ENCODE results near the gene CCNJL. TPM values are rescaled to one million over a fixed set of nuclear protein-coding genes. Genes with fewer than 3 reads are reported as not detected.

The CCNJL gene
- total and polyA plus RNA-seq, 2 experiments from 2014 or later: 28.4 to 29.2 TPM

DNA sequence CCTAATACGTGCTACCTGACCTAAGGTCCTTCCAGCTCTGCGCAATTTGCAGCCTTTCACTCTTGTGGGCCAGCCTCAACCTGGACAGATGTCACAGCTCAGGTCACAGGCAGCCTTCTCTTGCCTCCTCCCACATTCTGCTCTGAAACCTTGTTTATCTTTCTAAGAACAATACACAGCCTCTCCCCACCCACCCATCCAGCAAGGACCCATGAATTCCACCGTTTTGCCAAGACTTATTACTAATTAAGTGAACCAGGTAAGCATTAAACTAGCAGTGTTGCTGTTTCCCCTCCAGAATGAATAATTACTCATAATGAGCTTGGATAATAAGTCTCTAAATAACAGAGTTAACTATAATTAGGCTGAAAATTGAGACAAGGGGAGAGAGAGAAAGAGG, 72.0 kb downstream of the CCNJL start (continued):
- no peak for TF ChIP-seq EZH2 (IDR thresholded peaks at IDR 0.05; ENCODE audit: low read depth, unreplicated experiment)
- TF ChIP-seq POLR2AphosphoS5 (IDR thresholded peaks at IDR 0.05; ENCODE audit: low read depth): no peak
- TF ChIP-seq NANOG (IDR thresholded peaks at IDR 0.05; ENCODE audit: borderline replicate concordance): no peak
- no peak for TF ChIP-seq STAT1 (IDR thresholded peaks at IDR 0.05; ENCODE audit: unreplicated experiment)
- no peak for TF ChIP-seq REST (IDR thresholded peaks at IDR 0.05; ENCODE audit: unreplicated experiment)
- TF ChIP-seq ZNF331 (CRISPR knock-in tag; IDR thresholded peaks at IDR 0.05; ENCODE audit: low read depth): no peak

GRCh38 chr5:160237571-160238093, 74.7 kb downstream of the CCNJL start:
- H3F3A ChIP-seq (replicated peaks; ENCODE audit: low read depth): no peaks in the 10 kb centered on the region; the same call in 1 of the 2 replicates
- H3K36me3 Mint-ChIP-seq (ENCODE audit: low read depth): peaks cover 9% of the 10 kb centered on the region
- peaks cover 26% of the 10 kb centered on the region for H3K27me3 Mint-ChIP-seq (ENCODE audit: insufficient read depth, low read depth, poor library complexity)
- peaks cover 19% of the 10 kb centered on the region for H3K9me3 Mint-ChIP-seq
- DNase-seq (ENCODE audit: low spot score): peak; percentile 79
- peaks cover 24% of the 10 kb centered on the region for H3K4me1 Mint-ChIP-seq
- peak overlapping the region; percentile 14; the same call in 1 of the 2 replicates for H2AFZ ChIP-seq
- H3K27me3 ChIP-seq (ENCODE audit: insufficient read depth): no peaks in the 10 kb centered on the region
- H3K36me3 ChIP-seq (ENCODE audit: insufficient read depth): no peaks in the 10 kb centered on the region
- H3K4me3 ChIP-seq: no peak overlapping the region; the same call in 1 of the 2 replicates
- TF ChIP-seq REST (IDR thresholded peaks at IDR 0.05; ENCODE audit: unreplicated experiment): peak; percentile 51
- TF ChIP-seq CREB1 (CRISPR knock-in tag; IDR thresholded peaks at IDR 0.05; ENCODE audit: low read depth): peak; percentile 39
- TF ChIP-seq ZNF114 (CRISPR knock-in tag; IDR thresholded peaks at IDR 0.05): no peak
- no peak for TF ChIP-seq EZH2phosphoT487 (IDR thresholded peaks at IDR 0.05; ENCODE audit: unreplicated experiment)
- TF ChIP-seq POLR2AphosphoS5 (IDR thresholded peaks at IDR 0.05; ENCODE audit: low read depth): no peak
- TF ChIP-seq NANOG (IDR thresholded peaks at IDR 0.05; ENCODE audit: borderline replicate concordance): no peak
- TF ChIP-seq JUNB (IDR thresholded peaks at IDR 0.05; ENCODE audit: unreplicated experiment): no peak
- H4K20me1 ChIP-seq (replicated peaks; ENCODE audit: insufficient read depth): no peaks in the 10 kb centered on the region
- ATAC-seq: peak; percentile 89
- peaks cover 18% of the 10 kb centered on the region for H3K4me1 ChIP-seq (ENCODE audit: insufficient read depth)
- peak overlapping the region; percentile 10 for H3K27ac Mint-ChIP-seq
- no peaks in the 10 kb centered on the region for H3K9me2 ChIP-seq (ENCODE audit: insufficient read depth)
- H3K79me2 ChIP-seq (replicated peaks; ENCODE audit: insufficient read depth): no peaks in the 10 kb centered on the region
- H3K4me3 Mint-ChIP-seq: peak overlapping the region; percentile 8; the same call in 1 of the 3 replicates
- H3K27ac ChIP-seq (ENCODE audit: low read depth): peak overlapping the region; percentile 46; the same call in 1 of the 2 replicates
- peak overlapping the region; percentile 70 for H3K4me2 ChIP-seq
